NCI-H1930 (cell line): ENCODE data around the gene MCC.

Experiments used
- DNase-seq, 2 experiments: peaks; one replicate each; lab custom pipeline; 2025; lab: John Stamatoyannopoulos, UW

MCC gene

DNA sequence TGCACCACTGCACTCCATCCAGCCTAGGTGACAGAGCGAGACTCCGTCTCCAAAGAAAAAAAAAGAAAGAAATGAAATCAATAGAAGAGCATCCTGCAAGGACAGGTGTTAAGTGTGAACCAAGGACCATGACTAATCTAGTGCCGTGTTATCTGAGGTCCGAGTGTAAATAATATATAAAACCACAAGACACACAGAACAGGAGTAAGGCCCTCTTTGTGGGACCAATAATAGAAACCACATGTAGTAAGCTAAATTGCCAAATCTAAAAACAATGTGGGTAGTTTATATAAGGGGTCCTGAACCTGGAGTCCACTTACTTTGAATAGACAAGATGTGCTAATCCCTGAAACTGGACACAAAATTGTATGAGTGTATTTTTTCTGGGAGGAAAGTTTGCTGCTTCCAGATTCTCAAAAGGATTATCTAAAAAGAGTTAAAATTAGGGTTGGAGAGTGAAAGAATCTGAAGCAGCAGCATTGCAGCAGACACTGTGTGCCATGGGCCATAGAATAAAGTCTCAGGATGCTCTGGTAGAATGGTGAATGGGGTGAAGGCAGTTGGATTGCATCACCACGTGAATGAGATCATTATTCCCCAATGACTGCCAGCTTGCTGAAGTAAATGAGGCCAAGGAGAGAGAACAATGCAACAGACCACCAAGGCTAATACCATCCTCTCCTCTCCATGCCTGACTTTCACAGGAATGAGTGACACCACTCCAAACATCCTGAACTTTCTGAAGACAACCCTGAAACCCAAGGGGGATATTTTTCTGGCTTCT lies 288.9 kb downstream of the MCC start:
- no peak for DNase-seq

DNA sequence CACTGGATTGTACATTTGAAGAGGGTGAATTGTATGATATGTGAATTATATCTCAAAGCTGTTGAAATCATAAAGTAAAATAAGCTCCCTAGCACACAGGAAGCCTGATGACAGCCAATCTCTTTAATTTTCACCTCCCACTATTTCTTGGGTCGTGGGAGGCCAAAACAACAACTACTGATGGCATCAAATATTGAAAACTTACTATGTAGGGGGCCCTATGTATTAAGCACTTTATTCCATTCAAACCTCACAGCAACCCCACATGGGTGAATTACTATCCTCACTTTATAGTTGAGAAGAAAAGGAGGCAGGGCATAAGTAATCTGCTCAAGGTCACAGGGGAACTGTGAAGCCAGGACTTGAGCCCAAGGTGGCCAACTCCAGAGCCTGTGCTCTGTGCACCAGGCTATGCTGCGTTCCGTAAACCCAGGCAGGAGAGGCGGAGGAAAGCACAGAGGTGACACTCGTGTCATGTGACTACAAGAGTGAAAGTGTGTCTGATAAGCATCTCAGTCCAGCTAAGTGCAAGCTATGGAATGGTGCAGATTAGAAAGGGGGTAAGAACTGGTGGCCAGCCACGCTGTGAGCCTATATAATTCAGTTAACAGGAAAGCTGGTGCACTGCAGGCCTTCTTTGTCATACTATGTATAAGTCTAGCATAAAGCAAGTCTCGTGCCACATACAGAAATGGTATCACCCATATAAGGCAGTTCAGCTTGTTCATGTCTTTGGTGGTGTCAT lies 290.6 kb downstream of the MCC start:
- DNase-seq = no peak

DNA sequence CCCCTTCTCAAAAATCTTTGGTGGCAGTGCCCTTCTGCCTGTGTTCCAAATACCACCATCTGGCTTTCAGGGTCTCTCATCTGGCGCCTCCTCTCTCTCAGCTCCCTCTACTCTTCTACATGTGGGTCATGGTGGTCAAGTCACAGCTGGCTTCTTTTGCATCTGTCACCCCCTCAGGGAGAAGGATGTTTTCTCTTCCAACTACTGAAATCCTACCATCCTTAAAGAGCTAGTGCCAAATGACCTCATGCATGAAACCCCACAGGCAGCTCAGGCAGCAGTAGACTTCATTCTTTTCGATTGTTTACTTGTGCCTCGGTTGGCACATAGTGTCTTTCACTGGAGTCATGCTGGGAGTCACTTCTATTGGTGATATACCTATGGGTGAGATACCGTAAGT lies 292.5 kb downstream of the MCC start:
- DNase-seq = no peak

DNA sequence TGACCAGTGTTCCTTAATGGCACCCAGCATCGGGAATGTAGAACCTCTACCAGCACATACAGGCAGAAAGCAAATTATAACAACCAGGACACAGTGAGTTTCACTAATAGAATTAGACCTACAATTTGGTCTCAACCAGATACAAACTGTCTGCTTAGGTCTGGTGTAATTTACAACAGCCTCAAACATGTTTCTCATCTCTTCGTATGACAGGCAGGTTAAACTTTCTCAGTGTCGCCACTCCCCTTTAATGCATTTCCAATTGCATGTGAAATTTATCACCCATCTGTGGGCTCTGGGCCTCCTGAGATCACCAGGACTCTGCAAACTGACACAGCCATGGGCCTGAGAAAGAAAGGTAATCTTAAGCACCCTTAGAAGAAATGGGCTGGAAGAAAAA lies 293.0 kb downstream of the MCC start:
- DNase-seq = no peak

DNA sequence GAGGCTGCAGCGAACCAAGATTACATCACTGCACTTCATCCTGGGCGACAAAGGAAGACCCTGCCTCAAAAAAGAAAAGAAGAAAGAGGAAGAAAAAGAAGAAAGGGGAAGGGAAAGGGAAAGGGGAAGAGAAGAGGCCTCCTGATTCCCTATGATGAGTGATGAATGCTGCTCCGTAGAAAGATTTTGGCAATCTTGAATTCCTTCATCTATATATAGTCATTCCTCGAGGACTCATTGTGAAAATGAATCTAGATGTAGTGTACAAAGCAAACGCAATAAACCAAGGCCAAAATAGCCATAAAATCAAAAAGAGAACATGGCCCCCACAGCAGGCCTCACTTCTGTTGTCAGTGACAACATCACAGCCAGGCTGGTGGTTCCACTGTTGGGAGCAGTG lies 293.7 kb downstream of the MCC start:
- no peak for DNase-seq

DNA sequence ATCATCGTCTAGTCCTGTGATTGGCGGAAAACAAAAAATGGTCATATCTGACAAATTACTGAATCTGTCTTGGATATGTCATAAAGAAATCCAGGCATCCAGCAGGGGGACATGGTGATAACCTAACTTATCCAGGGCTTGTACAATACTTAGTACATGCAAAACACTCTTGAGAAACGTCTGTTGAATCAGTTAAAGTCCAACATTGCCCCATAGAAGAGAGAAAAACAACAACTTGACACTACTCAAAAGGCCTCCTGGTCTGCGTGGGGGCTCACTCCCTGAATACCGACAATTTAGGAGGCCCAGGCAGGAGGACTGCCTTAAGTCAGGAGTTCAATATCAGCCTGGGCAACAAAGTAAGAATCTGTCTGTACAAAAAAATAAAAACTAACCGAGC lies 294.1 kb downstream of the MCC start:
- no peak for DNase-seq

DNA sequence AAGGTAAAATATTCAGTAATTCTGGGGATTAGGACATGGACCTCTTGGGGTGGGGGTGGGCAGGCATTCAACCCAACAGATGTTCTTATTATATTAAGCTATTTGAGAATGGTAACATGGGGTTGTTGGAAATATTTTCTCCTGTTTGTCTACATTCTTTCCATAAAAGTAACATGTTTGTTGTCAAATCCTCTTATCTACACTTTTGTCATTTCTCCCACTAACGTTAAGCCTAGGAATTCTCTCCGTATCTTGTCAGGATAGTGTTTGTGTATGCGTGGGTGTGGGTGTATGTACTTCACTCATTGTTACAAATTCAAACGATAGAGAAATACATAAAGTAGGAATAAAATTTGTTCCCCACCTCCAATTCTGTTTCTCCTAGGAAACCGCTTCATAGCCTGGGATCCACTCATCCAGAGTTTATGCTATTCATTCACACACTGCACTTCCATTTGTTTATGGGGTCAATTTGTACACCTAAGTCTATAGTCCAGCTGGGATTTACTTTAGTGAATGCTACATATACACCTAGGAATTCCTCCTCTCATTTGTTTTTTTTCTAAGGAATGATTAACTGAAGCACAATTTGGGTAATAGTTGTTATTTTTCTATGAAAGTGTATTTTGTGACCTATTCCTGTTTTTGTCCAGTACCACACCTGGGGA lies 294.8 kb downstream of the MCC start:
- DNase-seq = no peak

DNA sequence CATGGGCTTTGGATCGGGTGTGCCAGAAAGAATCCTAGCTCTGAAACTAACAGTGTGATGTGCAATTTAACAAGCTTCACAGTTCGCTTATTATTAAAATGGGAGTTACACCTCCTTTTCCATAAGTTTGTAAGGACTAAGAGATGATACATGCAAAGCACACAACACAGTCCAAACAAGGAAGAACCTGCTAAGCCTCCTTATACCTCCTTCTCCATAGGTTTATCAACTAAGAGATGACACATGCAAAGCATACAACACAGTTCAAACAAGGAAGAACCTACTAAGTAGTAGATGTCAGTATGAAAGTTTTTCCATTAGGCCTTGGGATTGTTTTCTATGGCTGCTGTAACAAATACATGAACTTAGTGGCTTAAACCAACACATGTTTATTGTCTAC lies 295.7 kb downstream of the MCC start:
- DNase-seq = no peak

DNA sequence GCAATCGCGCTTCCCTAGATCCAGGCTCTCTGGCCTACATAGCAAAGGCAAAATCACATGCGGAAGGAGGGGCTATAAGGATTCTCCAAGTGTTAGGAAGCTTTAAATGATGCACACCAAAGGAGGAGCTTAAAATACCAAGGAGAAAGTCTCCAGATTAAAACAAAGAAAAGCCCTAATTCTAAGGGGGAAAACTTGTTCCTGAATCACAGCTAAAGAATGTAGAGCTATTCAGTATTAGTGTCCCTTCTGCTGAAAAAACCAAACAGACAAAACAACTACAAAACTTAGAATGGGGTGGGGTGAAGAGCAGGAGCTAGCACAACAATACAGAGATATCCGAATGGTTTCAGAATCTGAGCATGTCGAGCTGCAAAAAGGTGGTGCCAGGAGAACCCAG lies 297.9 kb downstream of the MCC start:
- DNase-seq = no peak

DNA sequence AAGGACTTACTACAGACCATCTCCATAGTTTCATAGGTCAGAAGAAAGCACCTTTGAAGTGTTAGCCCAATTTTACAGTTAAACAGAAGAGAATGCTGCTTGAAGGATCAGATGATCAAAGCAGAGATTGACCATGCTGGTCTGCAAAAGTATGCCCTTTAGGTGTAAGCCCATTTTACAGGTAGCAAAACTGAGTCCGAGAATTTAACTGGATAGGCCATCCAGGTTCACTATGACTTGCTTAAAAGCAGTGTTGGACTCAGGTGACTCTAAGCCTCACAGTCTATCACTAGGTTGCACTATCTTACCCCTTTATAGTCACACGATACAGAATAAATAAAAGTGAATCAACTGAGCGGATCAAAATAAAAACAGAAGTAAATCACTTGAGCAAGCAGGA lies 299.0 kb downstream of the MCC start:
- DNase-seq = no peak

DNA sequence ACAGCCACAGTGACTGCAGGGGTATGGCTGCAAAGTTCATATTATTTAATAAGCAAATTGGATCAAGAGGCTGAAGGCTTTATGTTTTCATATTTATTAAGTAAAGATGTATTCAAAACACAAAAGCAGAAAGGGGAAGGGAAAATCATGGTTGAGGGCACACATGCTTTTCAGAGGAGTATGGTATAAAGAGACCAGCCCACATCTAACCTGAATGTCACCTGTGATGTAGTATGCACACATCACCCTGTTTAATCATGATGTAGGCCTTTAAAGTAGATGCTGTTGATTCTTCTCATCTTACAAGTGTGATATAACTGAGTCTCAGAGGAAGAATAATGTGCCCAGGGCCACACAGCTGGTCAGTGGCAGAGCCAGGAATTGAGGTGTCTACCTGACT lies 299.8 kb downstream of the MCC start:
- DNase-seq = no peak

DNA sequence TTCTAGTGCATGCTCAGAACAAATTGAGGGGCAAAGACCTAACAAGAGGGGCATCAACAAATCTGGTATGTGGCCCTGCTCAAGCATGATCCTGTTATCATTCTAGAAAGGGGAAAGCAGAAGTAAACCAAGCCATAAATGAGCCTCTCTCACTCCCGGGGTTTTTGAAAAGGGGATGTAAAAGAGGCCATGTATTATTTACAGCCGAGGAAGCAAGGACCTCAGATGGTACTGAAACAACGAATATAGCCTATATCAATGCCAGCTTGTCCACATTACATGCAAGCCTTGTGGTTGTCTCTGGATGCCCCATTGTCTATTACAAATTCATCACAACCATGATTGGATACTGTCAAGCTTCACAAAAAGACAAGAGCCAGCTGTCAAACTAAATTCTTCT lies 300.3 kb downstream of the MCC start:
- DNase-seq = no peak

DNA sequence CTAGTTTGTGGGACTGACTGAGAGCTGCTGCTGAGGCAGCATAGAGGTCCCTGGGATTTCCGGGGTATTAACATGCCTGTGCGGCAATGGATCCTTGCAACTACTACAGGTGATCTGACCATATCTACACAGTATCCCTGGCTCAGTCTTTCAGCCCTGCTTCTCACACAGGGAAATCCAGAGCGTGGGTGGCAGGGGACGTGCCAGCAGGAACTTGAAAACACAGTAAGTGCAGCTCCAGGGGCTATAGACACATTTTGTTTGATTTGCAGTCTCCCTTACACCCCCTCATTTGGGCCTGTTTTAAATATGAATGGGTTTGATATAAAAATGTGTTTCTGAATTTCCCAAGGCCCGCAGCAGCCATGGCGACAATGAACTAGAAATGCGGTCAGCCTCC lies 302.2 kb downstream of the MCC start:
- no peak for DNase-seq

DNA sequence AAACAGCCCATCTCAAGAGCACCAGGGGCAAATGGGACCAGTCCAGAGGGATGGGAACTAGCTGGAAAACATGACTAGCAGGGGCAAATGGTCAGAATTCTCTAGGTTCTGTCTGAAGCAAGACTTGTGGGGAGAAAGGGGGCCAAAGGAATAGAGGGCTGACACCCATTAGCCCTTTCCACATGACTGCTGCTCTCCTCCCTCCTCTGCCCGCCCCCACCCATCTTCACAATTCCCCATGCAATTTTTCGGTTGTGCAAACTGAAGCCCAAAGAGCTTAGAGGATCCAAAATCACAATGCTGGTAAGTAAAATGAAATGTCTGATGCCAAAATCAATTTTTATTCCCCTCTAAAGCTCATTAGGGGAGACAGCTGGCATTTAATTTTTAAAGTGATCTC lies 304.6 kb downstream of the MCC start:
- no peak for DNase-seq

DNA sequence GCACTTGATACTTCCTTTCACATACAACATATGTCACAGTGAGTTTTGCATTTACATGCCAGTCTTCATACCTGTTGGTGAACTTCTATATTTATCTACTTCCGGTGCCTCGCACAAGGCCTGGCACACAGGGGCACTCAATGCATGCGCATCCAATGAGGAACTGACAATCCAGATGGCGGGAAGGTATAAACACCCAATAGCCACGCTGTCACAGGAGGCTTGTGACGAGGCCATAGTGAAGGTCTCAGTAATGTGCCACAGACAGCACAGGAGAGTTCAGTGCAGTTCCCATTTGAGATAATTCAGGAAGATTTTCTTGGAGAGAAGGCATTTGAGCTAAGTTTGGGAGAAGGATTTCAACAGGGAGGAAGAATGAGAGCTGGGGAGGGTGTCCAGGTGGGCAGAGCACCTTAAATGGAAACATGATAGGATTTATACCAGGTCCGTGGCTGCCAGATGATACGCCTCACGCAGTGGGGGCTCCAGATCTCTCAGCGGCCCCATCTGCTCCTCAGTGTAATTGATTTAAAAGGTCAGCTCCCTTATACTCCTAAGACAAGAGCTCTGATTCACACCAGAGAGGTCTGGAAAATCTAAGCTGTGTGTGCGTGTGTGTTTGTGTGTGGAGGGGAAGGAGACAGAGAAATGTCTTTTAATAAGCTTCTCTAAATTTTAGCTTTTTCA lies 305.5 kb downstream of the MCC start:
- DNase-seq = no peak

DNA sequence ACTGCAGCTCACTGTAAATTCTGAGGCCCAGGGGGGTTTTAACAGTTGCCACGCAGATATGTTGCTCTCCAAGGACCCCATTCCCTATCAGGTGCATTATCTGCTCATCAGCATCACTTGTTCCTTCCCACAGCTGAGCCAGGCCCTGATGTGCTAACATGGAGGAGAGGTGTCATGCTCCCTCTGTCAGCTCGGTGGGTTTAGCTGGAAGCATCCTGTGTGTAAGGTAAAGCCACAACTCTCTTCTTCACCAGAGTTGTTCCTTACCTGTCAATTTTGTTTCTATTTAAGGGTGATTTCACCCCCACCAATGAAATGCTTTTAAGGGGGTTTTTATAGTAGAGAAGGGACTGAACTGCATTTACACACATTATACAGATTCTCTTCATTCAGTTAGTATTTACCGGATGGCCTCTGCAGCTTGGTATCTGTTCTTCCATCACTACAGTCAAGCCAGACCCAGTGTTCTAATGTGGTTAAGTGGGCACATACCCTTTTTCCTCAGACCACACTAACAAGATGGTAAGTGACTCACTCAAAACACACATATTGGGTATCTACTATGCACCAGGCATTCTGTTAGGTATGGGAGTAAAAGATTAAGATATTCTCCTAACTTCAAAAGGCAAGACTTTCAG lies 306.3 kb downstream of the MCC start:
- DNase-seq = no peak

DNA sequence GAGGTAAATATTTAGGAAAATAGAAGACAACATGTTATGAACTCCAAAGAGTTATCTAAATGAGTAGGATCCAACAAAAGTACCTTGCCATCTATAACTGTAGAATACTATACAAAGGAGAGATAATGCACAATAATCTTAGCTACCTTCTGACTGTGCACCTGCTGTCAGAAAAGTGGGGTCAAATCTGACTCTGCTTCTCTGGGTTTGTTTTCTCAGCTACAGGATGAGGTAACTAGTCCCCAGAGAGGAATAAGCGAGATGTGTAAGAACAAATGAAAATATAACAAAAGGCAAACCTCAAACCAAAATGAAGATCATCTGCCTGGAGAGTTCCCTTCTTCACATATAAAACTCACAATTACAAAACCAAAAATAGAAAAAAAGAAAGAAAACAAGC lies 306.8 kb downstream of the MCC start:
- no peak for DNase-seq

DNA sequence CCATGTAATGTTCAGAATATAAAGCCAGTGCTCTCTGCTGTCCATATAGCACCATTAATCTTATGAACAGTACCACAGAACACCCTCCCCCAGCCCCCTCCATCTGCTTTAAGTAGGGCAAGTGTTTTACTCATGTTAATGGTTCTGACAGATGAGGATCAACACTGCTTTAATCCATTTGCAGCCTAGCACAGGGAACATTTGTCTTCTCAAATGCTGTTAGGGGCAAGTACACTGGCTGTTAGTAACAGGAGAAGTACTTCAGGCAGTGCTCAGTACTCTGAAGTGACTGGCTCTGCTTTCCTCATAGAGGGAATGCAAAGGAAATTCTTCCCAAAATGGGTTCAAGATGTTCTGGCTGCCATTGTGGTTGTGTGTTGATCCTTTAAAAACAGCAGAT lies 309.1 kb downstream of the MCC start:
- no peak for DNase-seq

DNA sequence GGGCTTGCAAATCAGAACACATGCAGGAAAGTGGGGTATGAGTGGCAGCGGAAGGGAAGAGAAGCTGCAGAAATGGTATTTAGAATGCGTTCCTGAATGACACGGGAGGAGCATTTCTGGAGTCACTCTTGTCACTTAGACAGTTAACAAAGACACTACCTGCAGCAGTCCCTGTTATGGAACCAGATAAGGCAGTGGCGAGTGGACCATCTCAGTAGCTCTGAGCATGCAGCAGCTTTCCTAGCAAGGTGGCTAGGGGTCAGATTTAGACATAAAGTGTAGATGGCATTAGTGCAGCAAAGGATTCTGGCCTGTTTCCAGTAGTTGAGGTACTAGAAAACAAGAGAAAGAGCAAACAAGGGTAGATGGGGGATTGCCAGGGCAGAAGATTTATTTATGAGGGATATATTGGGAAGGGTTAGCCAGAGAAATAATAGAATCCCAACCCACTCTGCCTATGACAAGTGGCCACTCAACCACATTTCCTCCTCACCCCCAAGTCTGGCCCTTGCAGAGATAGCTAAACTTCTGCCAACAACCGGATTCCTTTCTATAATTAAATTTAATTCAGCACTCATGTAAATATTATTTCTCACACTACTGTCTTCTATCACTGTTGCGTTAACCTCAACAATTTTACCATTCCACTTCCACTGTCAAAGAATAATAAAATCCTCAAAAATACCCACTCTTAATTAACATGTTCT lies 310.0 kb downstream of the MCC start:
- no peak for DNase-seq

DNA sequence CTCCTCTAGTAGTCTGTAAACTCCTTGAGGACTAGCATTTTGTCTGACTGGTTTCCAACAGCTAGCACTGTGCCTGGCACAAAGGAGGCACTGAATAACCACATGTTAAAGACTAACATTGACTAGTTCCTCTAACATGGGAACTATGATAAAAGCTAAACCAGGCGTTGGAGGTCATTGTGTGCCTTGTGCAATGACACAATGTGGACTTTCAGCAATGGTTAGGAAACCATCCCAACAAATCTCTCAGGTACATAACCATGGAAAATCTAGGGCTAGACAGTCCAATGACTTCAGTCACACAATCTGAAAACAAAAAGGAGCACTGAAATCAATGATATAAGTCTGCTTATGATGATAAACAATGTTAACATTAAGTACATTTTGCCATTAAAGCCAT lies 311.0 kb downstream of the MCC start:
- DNase-seq = no peak

DNA sequence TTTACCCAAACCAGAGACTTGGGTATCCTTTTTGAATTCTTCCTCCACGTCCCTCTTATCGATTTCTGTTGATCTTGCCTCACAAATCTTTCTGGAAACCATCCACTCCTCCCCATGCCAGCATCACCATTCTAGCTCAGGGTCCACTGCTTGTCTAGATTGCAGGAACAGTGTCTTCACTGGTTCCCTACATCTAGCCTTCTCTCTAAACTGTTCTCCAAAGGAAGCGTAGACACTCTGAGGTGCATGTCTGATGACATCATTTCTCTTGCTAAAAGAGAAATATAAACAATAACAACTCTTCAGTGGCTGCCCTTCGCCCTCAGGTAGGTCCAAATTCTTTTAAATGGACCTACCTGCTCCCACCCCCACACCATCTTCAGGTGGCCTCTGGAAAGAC lies 311.5 kb downstream of the MCC start:
- no peak for DNase-seq

DNA sequence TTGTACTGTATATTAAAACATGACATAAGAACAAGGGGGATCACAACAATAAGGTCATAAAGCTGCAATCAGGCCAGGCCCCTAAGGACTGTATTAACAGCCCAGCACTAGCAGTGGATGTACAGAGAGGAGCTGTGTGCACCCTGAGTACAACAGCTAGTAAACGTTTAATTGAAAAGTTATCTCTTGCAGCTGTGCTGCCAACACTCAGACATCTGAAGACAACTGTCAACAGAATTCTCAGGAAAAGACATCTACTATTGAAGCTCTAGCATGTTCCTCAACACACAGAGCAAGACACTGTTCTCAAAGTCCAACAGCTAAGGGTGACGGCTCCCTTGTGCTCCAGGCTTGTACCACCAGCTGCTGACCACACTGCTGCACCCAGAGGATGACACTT lies 312.1 kb downstream of the MCC start:
- no peak for DNase-seq
